ENCODE results near the gene UBE2O.

UBE2O gene

GRCh38 chr17:76498876-76499251 lies 45.9 kb upstream of the UBE2O start:
- H3K4me3 ChIP-seq (ENCODE audit: low read length): no peak overlapping the region
- no peak for DNase-seq (ENCODE audit: low read depth)
- TF ChIP-seq CTCF (conservative IDR thresholded peaks at IDR 0.05; ENCODE audit: low read depth, low read length): no peak

GRCh38 chr17:76497979-76498875 lies 45.3 kb upstream of the UBE2O start:
- H3K4me3 ChIP-seq (ENCODE audit: low read length): no peak overlapping the region
- no peak for TF ChIP-seq CTCF (conservative IDR thresholded peaks at IDR 0.05; ENCODE audit: low read depth, low read length)
- no peak for DNase-seq (ENCODE audit: low read depth)

- no peak overlapping the region for H3K4me3 ChIP-seq (ENCODE audit: low read length)
- DNase-seq (ENCODE audit: low read depth): no peak
- TF ChIP-seq CTCF (conservative IDR thresholded peaks at IDR 0.05; ENCODE audit: low read depth, low read length): no peak
Observed at GRCh38 chr17:76497699-76497978, 44.7 kb upstream of the UBE2O start.

- DNase-seq (ENCODE audit: low read depth): no peak
- no peak for TF ChIP-seq CTCF (conservative IDR thresholded peaks at IDR 0.05; ENCODE audit: low read depth, low read length)
- no peak overlapping the region for H3K4me3 ChIP-seq (ENCODE audit: low read length)
Observed at GRCh38 chr17:76496464-76496863, 43.5 kb upstream of the UBE2O start.

GRCh38 chr17:76495663-76496400 lies 42.9 kb upstream of the UBE2O start:
- no peak overlapping the region for H3K4me3 ChIP-seq (ENCODE audit: low read length)
- no peak for DNase-seq (ENCODE audit: low read depth)
- TF ChIP-seq CTCF (conservative IDR thresholded peaks at IDR 0.05; ENCODE audit: low read depth, low read length): no peak

GRCh38 chr17:76493505-76494167 lies 40.7 kb upstream of the UBE2O start:
- DNase-seq (ENCODE audit: low read depth): no peak
- H3K4me3 ChIP-seq (ENCODE audit: low read length): no peak overlapping the region
- no peak for TF ChIP-seq CTCF (conservative IDR thresholded peaks at IDR 0.05; ENCODE audit: low read depth, low read length)
